ENCODE results near the gene ADAMTSL3. TPM values are rescaled to one million over a fixed set of nuclear protein-coding genes. Genes with fewer than 3 reads are reported as not detected.

ADAMTSL3 gene
- total RNA-seq, 1 experiment from 2014 or later: 0.07 TPM

- Mint-ChIP-seq H3K27ac (ENCODE audit: unreplicated experiment) (no peak overlapping the region), H3K27me3 (ENCODE audit: insufficient read depth, unreplicated experiment) (peaks cover 3% of the 10 kb centered on the region), H3K4me3 (ENCODE audit: unreplicated experiment) (no peak overlapping the region), H3K4me1 (ENCODE audit: low read depth, unreplicated experiment) (no peaks in the 10 kb centered on the region), H3K36me3 (ENCODE audit: insufficient read depth, unreplicated experiment) (no peaks in the 10 kb centered on the region), H3K9me3 (ENCODE audit: unreplicated experiment) (no peaks in the 10 kb centered on the region)
- no TSS peak for BruUV-seq (replicated peaks)
- H3K4me3 ChIP-seq (ENCODE audit: low read depth, low read length): no peak overlapping the region
- no peaks in the 10 kb centered on the region for H3K27me3 ChIP-seq (replicated peaks; ENCODE audit: control insufficient read depth, insufficient read depth, low read length)
- H3K4me1 ChIP-seq: no peaks in the 10 kb centered on the region
- TF ChIP-seq CTCF (IDR thresholded peaks at IDR 0.05; ENCODE audit: insufficient read depth in 1 of 2, low read depth in 1 of 2, low read length in 1 of 2, severe bottlenecking in 1 of 2, unreplicated experiment in 1 of 2): no peak
- H3K36me3 ChIP-seq (ENCODE audit: control insufficient read depth, insufficient read depth, low read length): no peaks in the 10 kb centered on the region
- ChIA-PET CTCF (no interaction called here), POLR2A (no interaction called here)
- no peak for DNase-seq
- H3K9me3 ChIP-seq: no peaks in the 10 kb centered on the region
- intact Hi-C loops (cut with micrococcal nuclease; ENCODE audit: unreplicated experiment): no loop called here
Observed at GRCh38 chr15:83869341-83869740, 215.4 kb downstream of the ADAMTSL3 start.

- no peak overlapping the region for H3K27ac Mint-ChIP-seq (ENCODE audit: unreplicated experiment)
- H3K4me3 Mint-ChIP-seq (ENCODE audit: unreplicated experiment): no peak overlapping the region
- H3K36me3 Mint-ChIP-seq (ENCODE audit: insufficient read depth, unreplicated experiment): no peaks in the 10 kb centered on the region
- H3K27me3 ChIP-seq (replicated peaks; ENCODE audit: control insufficient read depth, insufficient read depth, low read length): no peaks in the 10 kb centered on the region
- POLR2A ChIA-PET: no interaction called here
- intact Hi-C loops (cut with micrococcal nuclease; ENCODE audit: unreplicated experiment): no loop called here
- no peaks in the 10 kb centered on the region for H3K36me3 ChIP-seq (ENCODE audit: control insufficient read depth, insufficient read depth, low read length)
- no peak for DNase-seq
- no peaks in the 10 kb centered on the region for H3K4me1 ChIP-seq
- no peaks in the 10 kb centered on the region for H3K9me3 ChIP-seq
- peaks cover 3% of the 10 kb centered on the region for H3K27me3 Mint-ChIP-seq (ENCODE audit: insufficient read depth, unreplicated experiment)
- no peaks in the 10 kb centered on the region for H3K4me1 Mint-ChIP-seq (ENCODE audit: low read depth, unreplicated experiment)
- CTCF ChIA-PET: no interaction called here
- no peaks in the 10 kb centered on the region for H3K9me3 Mint-ChIP-seq (ENCODE audit: unreplicated experiment)
- BruUV-seq (replicated peaks): no TSS peak
- no peak overlapping the region for H3K4me3 ChIP-seq (ENCODE audit: low read depth, low read length)
- TF ChIP-seq CTCF (IDR thresholded peaks at IDR 0.05; ENCODE audit: insufficient read depth in 1 of 2, low read depth in 1 of 2, low read length in 1 of 2, severe bottlenecking in 1 of 2, unreplicated experiment in 1 of 2): no peak
Observed at GRCh38 chr15:83871808-83872559, 218.1 kb downstream of the ADAMTSL3 start.

DNA sequence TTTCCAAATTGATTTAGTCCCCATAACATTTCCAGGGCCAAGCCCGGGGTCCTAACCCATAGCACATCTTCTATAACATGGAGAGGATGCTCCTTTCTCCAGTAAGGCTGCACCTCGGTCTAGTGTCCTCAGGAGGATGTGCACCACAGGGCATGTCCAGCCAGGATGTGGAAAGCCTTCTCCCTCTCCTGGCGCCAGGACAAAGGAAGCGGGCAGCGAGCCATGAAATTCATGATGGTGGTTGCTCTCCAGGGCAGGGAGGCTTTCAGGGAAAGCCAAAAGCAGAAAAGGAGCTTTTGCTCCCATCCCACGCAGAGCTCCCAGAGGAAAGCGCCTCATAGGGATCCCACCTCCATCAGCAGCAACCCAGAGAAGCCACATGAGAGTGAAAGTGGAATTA, 220.0 kb downstream of the ADAMTSL3 start:
- POLR2A ChIA-PET: no interaction called here
- no peak for TF ChIP-seq CTCF (IDR thresholded peaks at IDR 0.05; ENCODE audit: insufficient read depth in 1 of 2, low read depth in 1 of 2, low read length in 1 of 2, severe bottlenecking in 1 of 2, unreplicated experiment in 1 of 2)
- H3K36me3 ChIP-seq (ENCODE audit: control insufficient read depth, insufficient read depth, low read length): no peaks in the 10 kb centered on the region

More for the DNA sequence above, 220.0 kb downstream of the ADAMTSL3 start:
- Mint-ChIP-seq H3K27me3 (ENCODE audit: insufficient read depth, unreplicated experiment) (no peaks in the 10 kb centered on the region), H3K4me3 (ENCODE audit: unreplicated experiment) (no peak overlapping the region), H3K4me1 (ENCODE audit: low read depth, unreplicated experiment) (no peaks in the 10 kb centered on the region), H3K36me3 (ENCODE audit: insufficient read depth, unreplicated experiment) (no peaks in the 10 kb centered on the region), H3K27ac (ENCODE audit: unreplicated experiment) (no peak overlapping the region), H3K9me3 (ENCODE audit: unreplicated experiment) (no peaks in the 10 kb centered on the region)
- intact Hi-C loops (cut with micrococcal nuclease; ENCODE audit: unreplicated experiment): no loop called here
- no peaks in the 10 kb centered on the region for H3K9me3 ChIP-seq
- H3K4me3 ChIP-seq (ENCODE audit: low read depth, low read length): no peak overlapping the region
- DNase-seq: no peak
- no peaks in the 10 kb centered on the region for H3K27me3 ChIP-seq (replicated peaks; ENCODE audit: control insufficient read depth, insufficient read depth, low read length)
- H3K4me1 ChIP-seq: no peaks in the 10 kb centered on the region
- CTCF ChIA-PET: no interaction called here
- BruUV-seq (replicated peaks): no TSS peak

All from Caco-2 (cell line).